HG02870 (cell line): Measurements from ENCODE around the gene FNBP1L.
"Not testable (repeated sequence)": the region's sequence is repeated elsewhere in the genome, so short reads cannot be mapped to it uniquely, and the experiment has no call there.

Experiments used
- ATAC-seq: cut with Tn5 transposase; IDR thresholded peaks from one replicate; pipeline ENCODE4 v1.9.1; 2021; ENCODE audit warnings: mild to moderate bottlenecking, moderate library complexity; ENCODE audit not compliant: unreplicated experiment

FNBP1L gene

GRCh38 chr1:93528412-93528811 lies 80.5 kb downstream of the FNBP1L start:
- ATAC-seq: no peak

GRCh38 chr1:93531193-93531592 lies 83.3 kb downstream of the FNBP1L start:
- no peak for ATAC-seq

- ATAC-seq: no peak
Measured at GRCh38 chr1:93532780-93533378, 85.0 kb downstream of the FNBP1L start.

- ATAC-seq: no peak
Measured at GRCh38 chr1:93533677-93534076, 85.8 kb downstream of the FNBP1L start.

- ATAC-seq: no peak
Measured at GRCh38 chr1:93537396-93537795, 89.5 kb downstream of the FNBP1L start.

- ATAC-seq: no peak
Measured at GRCh38 chr1:93537924-93538323, 90.0 kb downstream of the FNBP1L start.

GRCh38 chr1:93541045-93541444 lies 93.1 kb downstream of the FNBP1L start:
- no peak for ATAC-seq

- ATAC-seq: no peak
Measured at GRCh38 chr1:93542398-93542797, 94.5 kb downstream of the FNBP1L start.

GRCh38 chr1:93546162-93546863 lies 98.4 kb downstream of the FNBP1L start:
- ATAC-seq: no peak

GRCh38 chr1:93549131-93549530 lies 101.2 kb downstream of the FNBP1L start:
- ATAC-seq: no peak

- no peak for ATAC-seq
Measured at GRCh38 chr1:93549811-93550210, 101.9 kb downstream of the FNBP1L start.

GRCh38 chr1:93552741-93553455 lies 105.0 kb downstream of the FNBP1L start:
- no peak for ATAC-seq

- ATAC-seq: not testable (repeated sequence)
Measured at GRCh38 chr1:93553886-93554490, 106.1 kb downstream of the FNBP1L start.

GRCh38 chr1:93554883-93555872 lies 107.3 kb downstream of the FNBP1L start:
- no peak for ATAC-seq

- no peak for ATAC-seq
Measured at GRCh38 chr1:93556291-93556690, 108.4 kb downstream of the FNBP1L start.

- ATAC-seq: no peak
Measured at GRCh38 chr1:93559045-93559444, 111.1 kb downstream of the FNBP1L start.

GRCh38 chr1:93559695-93560094 lies 111.8 kb downstream of the FNBP1L start:
- no peak for ATAC-seq

- ATAC-seq: no peak
Measured at GRCh38 chr1:93565496-93566206, 117.7 kb downstream of the FNBP1L start.

- no peak for ATAC-seq
Measured at GRCh38 chr1:93566227-93566626, 118.3 kb downstream of the FNBP1L start.
